Sigmoid colon (tissue), 4 donors: ENCODE measurements around the gene FAM76A.

ENCODE experiments used
- EP300 ChIP-seq, 4 donors: sonication (generic); formaldehyde crosslinking; IDR thresholded peaks; one replicate each; pipeline ENCODE4 v1.6.1; 2017; ENCODE audit warnings: antibody characterized with exemption in 4 of 4
- TF ChIP-seq, protein P1 (sequence below), 4 experiments: fragments of 450-650 bp in 3 of 4; fragments of 200-600 bp in 1 of 4; IDR thresholded peaks; one replicate each; pipeline ENCODE4 v1.5.1; 2016 to 2019; ENCODE audit warnings: antibody characterized with exemption in 4 of 4, mild to moderate bottlenecking in 3 of 4, moderate library complexity in 2 of 4

DNA sequence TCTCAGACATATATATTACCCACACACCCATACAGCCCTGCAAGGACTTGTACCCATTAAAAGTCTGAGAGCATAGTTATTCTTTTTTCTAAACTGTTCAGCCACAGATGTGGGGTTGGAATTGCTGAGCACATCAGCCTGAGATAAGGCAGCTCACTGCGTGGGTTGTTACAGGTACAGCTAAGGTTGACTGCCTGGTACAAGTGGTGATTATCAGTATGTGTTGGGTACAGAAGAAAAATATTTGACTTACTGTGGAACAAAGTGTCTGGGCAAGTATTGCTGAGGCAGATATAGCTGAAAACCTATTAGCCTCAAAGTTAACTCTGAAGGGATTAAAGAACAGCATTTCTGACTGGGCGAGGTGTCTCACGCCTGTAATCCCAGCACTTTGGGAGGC lies 52.3 kb downstream of the FAM76A start:
- TF ChIP-seq, protein P1, sequence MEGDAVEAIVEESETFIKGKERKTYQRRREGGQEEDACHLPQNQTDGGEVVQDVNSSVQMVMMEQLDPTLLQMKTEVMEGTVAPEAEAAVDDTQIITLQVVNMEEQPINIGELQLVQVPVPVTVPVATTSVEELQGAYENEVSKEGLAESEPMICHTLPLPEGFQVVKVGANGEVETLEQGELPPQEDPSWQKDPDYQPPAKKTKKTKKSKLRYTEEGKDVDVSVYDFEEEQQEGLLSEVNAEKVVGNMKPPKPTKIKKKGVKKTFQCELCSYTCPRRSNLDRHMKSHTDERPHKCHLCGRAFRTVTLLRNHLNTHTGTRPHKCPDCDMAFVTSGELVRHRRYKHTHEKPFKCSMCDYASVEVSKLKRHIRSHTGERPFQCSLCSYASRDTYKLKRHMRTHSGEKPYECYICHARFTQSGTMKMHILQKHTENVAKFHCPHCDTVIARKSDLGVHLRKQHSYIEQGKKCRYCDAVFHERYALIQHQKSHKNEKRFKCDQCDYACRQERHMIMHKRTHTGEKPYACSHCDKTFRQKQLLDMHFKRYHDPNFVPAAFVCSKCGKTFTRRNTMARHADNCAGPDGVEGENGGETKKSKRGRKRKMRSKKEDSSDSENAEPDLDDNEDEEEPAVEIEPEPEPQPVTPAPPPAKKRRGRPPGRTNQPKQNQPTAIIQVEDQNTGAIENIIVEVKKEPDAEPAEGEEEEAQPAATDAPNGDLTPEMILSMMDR (IDR thresholded peaks at IDR 0.05), result no peak
- TF ChIP-seq EP300 (IDR thresholded peaks at IDR 0.05), result no peak
